Endothelial cell of umbilical vein (primary cell): ENCODE data around the gene SOX11.

ENCODE experiments used
- EZH2 ChIP-seq: IDR thresholded peaks from 2 replicates; pipeline ENCODE4 v1.6.1; 2012; ENCODE audit warnings: borderline replicate concordance, low read depth, mild to moderate bottlenecking, moderate library complexity, low read length, inconsistent platforms; ENCODE audit not compliant: severe bottlenecking
- FOS ChIP-seq: IDR thresholded peaks from 2 replicates; pipeline ENCODE4 v1.6.1; 2011; ENCODE audit warnings: mild to moderate bottlenecking, low read length, moderate library complexity, borderline replicate concordance; ENCODE audit not compliant: insufficient read depth
- GATA2 ChIP-seq: IDR thresholded peaks from 2 replicates; pipeline ENCODE4 v1.7.0; 2011; ENCODE audit warnings: low read depth, mild to moderate bottlenecking, moderate library complexity, mixed read lengths, low read length; ENCODE audit not compliant: insufficient read length, insufficient read depth
- JUN ChIP-seq: IDR thresholded peaks from 2 replicates; pipeline ENCODE4 v1.6.1; 2011; ENCODE audit warnings: borderline replicate concordance, low read depth; ENCODE audit not compliant: insufficient read length, insufficient read depth
- POLR2A ChIP-seq: IDR thresholded peaks from 2 replicates; pipeline ENCODE4 v1.6.1; 2012; ENCODE audit warnings: low read depth, mild to moderate bottlenecking, control low read depth, low read length
- POLR2AphosphoS5 ChIP-seq: IDR thresholded peaks from 2 replicates; pipeline ENCODE4 v1.6.1; 2012; ENCODE audit warnings: low read depth, mild to moderate bottlenecking, control low read depth, low read length, moderate library complexity; ENCODE audit not compliant: insufficient read depth
- TF ChIP-seq, protein P1 (sequence below), 2 donors: IDR thresholded peaks; 1 replicate in 1 of 2; 2 replicates in 1 of 2; pipeline ENCODE4 v1.5.1; 2011; ENCODE audit warnings: low read length in 2 of 2, mild to moderate bottlenecking in 2 of 2, moderate library complexity in 2 of 2, control low read depth in 1 of 2, inconsistent platforms in 1 of 2, low read depth in 1 of 2; ENCODE audit not compliant: insufficient read depth in 1 of 2; ENCODE audit errors: extremely low read depth in 1 of 2
- TF ChIP-seq, protein P2 (sequence below): IDR thresholded peaks from 2 replicates; pipeline ENCODE4 v1.6.1; 2011; ENCODE audit not compliant: insufficient read depth, insufficient read length

DNA sequence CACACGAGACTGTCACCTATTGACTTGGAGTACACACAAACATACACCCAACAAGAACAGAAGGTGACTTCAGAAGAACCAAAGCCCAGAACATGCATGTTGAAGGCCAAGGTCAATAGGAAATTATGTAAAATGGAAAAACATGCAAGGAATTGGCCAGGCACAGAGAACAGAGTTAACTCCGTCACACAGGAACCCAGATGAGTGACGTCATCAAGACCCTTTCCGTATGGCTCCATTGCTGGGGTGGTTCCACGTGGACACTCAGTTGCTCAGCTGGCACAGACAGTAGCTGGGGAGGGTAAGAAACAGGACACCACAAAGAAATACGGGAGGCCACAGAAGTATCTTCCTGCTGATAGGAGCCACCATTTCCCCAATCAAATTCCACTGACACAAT is 18.4 kb downstream of the SOX11 start:
- TF ChIP-seq POLR2A, result no peak
- TF ChIP-seq, protein P1, sequence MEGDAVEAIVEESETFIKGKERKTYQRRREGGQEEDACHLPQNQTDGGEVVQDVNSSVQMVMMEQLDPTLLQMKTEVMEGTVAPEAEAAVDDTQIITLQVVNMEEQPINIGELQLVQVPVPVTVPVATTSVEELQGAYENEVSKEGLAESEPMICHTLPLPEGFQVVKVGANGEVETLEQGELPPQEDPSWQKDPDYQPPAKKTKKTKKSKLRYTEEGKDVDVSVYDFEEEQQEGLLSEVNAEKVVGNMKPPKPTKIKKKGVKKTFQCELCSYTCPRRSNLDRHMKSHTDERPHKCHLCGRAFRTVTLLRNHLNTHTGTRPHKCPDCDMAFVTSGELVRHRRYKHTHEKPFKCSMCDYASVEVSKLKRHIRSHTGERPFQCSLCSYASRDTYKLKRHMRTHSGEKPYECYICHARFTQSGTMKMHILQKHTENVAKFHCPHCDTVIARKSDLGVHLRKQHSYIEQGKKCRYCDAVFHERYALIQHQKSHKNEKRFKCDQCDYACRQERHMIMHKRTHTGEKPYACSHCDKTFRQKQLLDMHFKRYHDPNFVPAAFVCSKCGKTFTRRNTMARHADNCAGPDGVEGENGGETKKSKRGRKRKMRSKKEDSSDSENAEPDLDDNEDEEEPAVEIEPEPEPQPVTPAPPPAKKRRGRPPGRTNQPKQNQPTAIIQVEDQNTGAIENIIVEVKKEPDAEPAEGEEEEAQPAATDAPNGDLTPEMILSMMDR (IDR thresholded peaks at IDR 0.05; ENCODE audit: extremely low read depth in 1 of 2, insufficient read depth in 1 of 2, low read depth in 1 of 2, low read length in 2 of 2), result no peak
- TF ChIP-seq POLR2AphosphoS5, result no peak
- TF ChIP-seq EZH2, result no peak
- no peak for TF ChIP-seq JUN
- TF ChIP-seq FOS, result no peak
- TF ChIP-seq, protein P2, sequence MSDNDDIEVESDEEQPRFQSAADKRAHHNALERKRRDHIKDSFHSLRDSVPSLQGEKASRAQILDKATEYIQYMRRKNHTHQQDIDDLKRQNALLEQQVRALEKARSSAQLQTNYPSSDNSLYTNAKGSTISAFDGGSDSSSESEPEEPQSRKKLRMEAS, result no peak
- TF ChIP-seq GATA2, result no peak
